Measurements from ENCODE around the gene IGFBP1. TPM values are rescaled to one million over a fixed set of nuclear protein-coding genes. Genes with fewer than 3 reads are reported as not detected.

IGFBP1 gene
- total RNA-seq, result 0.89 and 6.7 TPM in 2 replicates

GRCh38 chr7:45888185-45888992 lies at the start of gene IGFBP1:
Gene IGFBP1, plus strand, starts transcription at chr7:45888488. Its CDS starts 165 bp downstream, at chr7:45888653.

DNA sequence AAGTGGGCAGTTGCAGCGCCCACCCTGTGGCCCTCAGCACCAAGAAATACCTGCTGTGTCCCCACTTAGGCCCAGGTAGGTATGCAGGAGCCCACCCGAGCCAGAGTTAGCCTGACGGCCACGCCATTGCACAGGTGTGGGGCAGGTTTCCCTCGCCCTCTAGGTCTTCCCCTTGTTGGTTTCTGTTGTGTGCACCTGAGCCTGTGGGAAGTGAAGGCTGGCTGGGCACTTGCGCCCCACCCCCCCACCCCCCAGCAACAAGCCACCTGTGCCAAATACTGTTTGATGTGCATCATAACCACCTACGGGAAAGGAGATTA lies 15.3 kb upstream of the IGFBP1 start, which contains the start of gene CCDC201:
Gene CCDC201 (minus strand): TSS at position 48 of the 320 bp plus-strand sequence. CDS start 75 bp downstream, outside the sequence.

GRCh38 chr7:45920502-45921380 lies 32.5 kb downstream of the IGFBP1 start, which contains the start of gene IGFBP3:
Gene IGFBP3, minus strand, starts transcription at chr7:45921272. Its CDS starts 132 bp downstream, at chr7:45921140.

Other genes with a start within 250 kb of the IGFBP1 start
- gene CCDC201, start 15.4 kb upstream of the IGFBP1 start, total RNA-seq, result not detected in 2 replicates
- 56.2 and 173 TPM in 2 replicates for gene IGFBP3, start 32.8 kb downstream of the IGFBP1 start, total RNA-seq

Data from mesangial cell (primary cell).